HEK293 (cell line): ENCODE measurements around the gene NEK11.

Experiments used
- CTCF ChIA-PET: fragments of 350-600 bp; formaldehyde crosslinking; extraction: SDS; loops from one replicate; lab custom pipeline; 2021; ENCODE audit warnings: antibody characterized with exemption; lab: Yijun Ruan, JAX
- POLR2A ChIA-PET: fragments of 300-600 bp; formaldehyde crosslinking; extraction: SDS; loops from one replicate; lab custom pipeline; 2020; ENCODE audit warnings: antibody characterized with exemption, inconsistent platforms; lab: Yijun Ruan, JAX
- H3K27ac ChIP-seq: fragments of 200-500 bp; sonication (Bioruptor generic); 2 replicates; pipeline ENCODE4 v1.5.1; 2014; ENCODE audit warnings: low read depth, low read length, control low read depth, inconsistent platforms; ENCODE audit errors: extremely low read depth
- H3K36me3 ChIP-seq, 2 experiments: fragments of 200-500 bp in 1 of 2; sonication (Bioruptor generic) in 1 of 2; 1 replicate in 1 of 2; 2 replicates in 1 of 2; pipeline ENCODE4 v1.5.1; 2014 to 2017; ENCODE audit warnings: inconsistent platforms in 2 of 2, low read length in 2 of 2; ENCODE audit not compliant: control insufficient read depth in 2 of 2, insufficient read depth in 1 of 2
- H3K4me1 ChIP-seq: fragments of 200-500 bp; sonication (Bioruptor generic); 2 replicates; pipeline ENCODE4 v1.5.1; 2014; ENCODE audit warnings: mild to moderate bottlenecking, low read length, inconsistent platforms; ENCODE audit not compliant: control insufficient read depth, insufficient read depth
- H3K4me3 ChIP-seq: 2 replicates; pipeline ENCODE4 v1.5.1; 2011; ENCODE audit warnings: low read depth, mild to moderate bottlenecking, control low read depth, low read length, moderate library complexity
- H3K9me3 ChIP-seq: fragments of 200-500 bp; sonication (Bioruptor generic); 2 replicates; pipeline ENCODE4 v1.5.1; 2014; ENCODE audit warnings: low read depth, low read length, inconsistent platforms; ENCODE audit not compliant: control insufficient read depth, insufficient read depth
- BCL11A ChIP-seq: fragments of 450-650 bp; formaldehyde crosslinking; IDR thresholded peaks from 2 replicates; pipeline ENCODE4 v1.5.1; 2016; ENCODE audit warnings: low read depth, missing biosample characterization, missing genetic modification characterization
- GLI2 ChIP-seq: fragments of 450-650 bp; formaldehyde crosslinking; IDR thresholded peaks from 2 replicates; pipeline ENCODE4; 2017; ENCODE audit warnings: missing biosample characterization, missing genetic modification characterization, low read depth, borderline replicate concordance
- HIC1 ChIP-seq: fragments of 450-650 bp; formaldehyde crosslinking; IDR thresholded peaks from 2 replicates; pipeline ENCODE4 v1.5.1; 2016; ENCODE audit warnings: missing biosample characterization, missing genetic modification characterization
- KLF16 ChIP-seq: fragments of 450-650 bp; formaldehyde crosslinking; IDR thresholded peaks from 2 replicates; pipeline ENCODE4 v1.5.1; 2017; ENCODE audit warnings: missing biosample characterization, missing genetic modification characterization
- OSR2 ChIP-seq: fragments of 450-650 bp; formaldehyde crosslinking; IDR thresholded peaks from 2 replicates; pipeline ENCODE4 v1.5.1; 2016; ENCODE audit warnings: missing biosample characterization, missing genetic modification characterization
- PRDM10 ChIP-seq: fragments of 450-650 bp; formaldehyde crosslinking; IDR thresholded peaks from 2 replicates; pipeline ENCODE4 v1.5.1; 2016; ENCODE audit warnings: missing biosample characterization, missing genetic modification characterization
- ZBTB11 ChIP-seq: fragments of 450-650 bp; formaldehyde crosslinking; conservative IDR thresholded peaks from 2 replicates; pipeline ENCODE4 v1.5.1; 2016; ENCODE audit warnings: low read depth, missing biosample characterization, missing genetic modification characterization
- ZFP69B ChIP-seq: fragments of 450-650 bp; formaldehyde crosslinking; IDR thresholded peaks from 2 replicates; pipeline ENCODE4 v1.5.1; 2016; ENCODE audit warnings: missing biosample characterization, missing genetic modification characterization
- ZNF280C ChIP-seq: fragments of 450-650 bp; formaldehyde crosslinking; IDR thresholded peaks from 2 replicates; pipeline ENCODE4 v1.5.1; 2016; ENCODE audit warnings: missing biosample characterization, missing genetic modification characterization
- ZNF341 ChIP-seq: fragments of 450-650 bp; formaldehyde crosslinking; IDR thresholded peaks from 2 replicates; pipeline ENCODE4; 2016; ENCODE audit warnings: low read depth, missing biosample characterization, missing genetic modification characterization
- ZNF362 ChIP-seq: fragments of 450-650 bp; formaldehyde crosslinking; IDR thresholded peaks from 2 replicates; pipeline ENCODE4 v1.5.1; 2016; ENCODE audit warnings: missing biosample characterization, missing genetic modification characterization
- ZNF645 ChIP-seq: fragments of 450-650 bp; formaldehyde crosslinking; IDR thresholded peaks from 2 replicates; pipeline ENCODE4; 2016; ENCODE audit warnings: missing biosample characterization, missing genetic modification characterization
- ZNF654 ChIP-seq: fragments of 450-650 bp; formaldehyde crosslinking; IDR thresholded peaks from 2 replicates; pipeline ENCODE4 v1.5.1; 2016; ENCODE audit warnings: low read depth, missing biosample characterization, missing genetic modification characterization
- ZNF701 ChIP-seq: fragments of 450-650 bp; formaldehyde crosslinking; IDR thresholded peaks from 2 replicates; pipeline ENCODE4 v1.5.1; 2016; ENCODE audit warnings: missing biosample characterization, missing genetic modification characterization
- ZNF704 ChIP-seq: fragments of 450-650 bp; formaldehyde crosslinking; IDR thresholded peaks from 2 replicates; pipeline ENCODE4 v1.5.1; 2016; ENCODE audit warnings: missing biosample characterization, missing genetic modification characterization
- ZNF830 ChIP-seq: fragments of 450-650 bp; IDR thresholded peaks from 2 replicates; pipeline ENCODE4 v1.5.0; 2018; ENCODE audit warnings: missing biosample characterization, missing genetic modification characterization, low read depth, mild to moderate bottlenecking, moderate library complexity

The NEK11 gene

GRCh38 chr3:131323792-131324191 lies 297.1 kb downstream of the NEK11 start:
- no peaks in the 10 kb centered on the region for H3K36me3 ChIP-seq
- H3K4me1 ChIP-seq, result no peaks in the 10 kb centered on the region
- ChIA-PET CTCF (no interaction called here), POLR2A (no interaction called here)
- H3K4me3 ChIP-seq, result no peak overlapping the region
- H3K9me3 ChIP-seq, result no peaks in the 10 kb centered on the region
- TF ChIP-seq KLF16 (tag by site-specific recombination) (no peak), ZBTB11 (tag by site-specific recombination) (no peak), ZNF830 (tag by site-specific recombination) (no peak), OSR2 (tag by site-specific recombination) (no peak), BCL11A (tag by site-specific recombination) (no peak), PRDM10 (tag by site-specific recombination) (no peak), ZNF362 (tag by site-specific recombination) (no peak), GLI2 (tag by site-specific recombination) (no peak), ZNF280C (tag by site-specific recombination) (no peak), ZFP69B (tag by site-specific recombination) (no peak), ZNF701 (tag by site-specific recombination) (no peak), ZNF645 (tag by site-specific recombination) (no peak), ZNF654 (no peak), HIC1 (tag by site-specific recombination) (no peak), ZNF704 (tag by site-specific recombination) (no peak), ZNF341 (tag by site-specific recombination) (no peak)
- H3K27ac ChIP-seq, result no peak overlapping the region
